T-helper 1 cell treated with Interleukin-12 subunit alpha and Interleukin-12 subunit beta and Interleukin-4 antibody, amounts not matched to agents 30 ng/mL and 1 ng/mL, for 36 hours (primary cell): ENCODE results near the gene PRUNE1. TPM values are rescaled to one million over a fixed set of nuclear protein-coding genes. Genes with fewer than 3 reads are reported as not detected.

ENCODE experiments used
- intact Hi-C: fragments of 100-400 bp; cut with micrococcal nuclease; formaldehyde crosslinking; loops from one replicate; pipeline ENCODE4 v1.15.1; 2024
- total RNA-seq: library from RNA; stranded (reverse); gene quantifications from 2 replicates; pipeline ENCODE4 v1.2.3, GENCODE V29; 2022

The PRUNE1 gene
- 17.5 and 17.7 TPM in 2 replicates for total RNA-seq

DNA sequence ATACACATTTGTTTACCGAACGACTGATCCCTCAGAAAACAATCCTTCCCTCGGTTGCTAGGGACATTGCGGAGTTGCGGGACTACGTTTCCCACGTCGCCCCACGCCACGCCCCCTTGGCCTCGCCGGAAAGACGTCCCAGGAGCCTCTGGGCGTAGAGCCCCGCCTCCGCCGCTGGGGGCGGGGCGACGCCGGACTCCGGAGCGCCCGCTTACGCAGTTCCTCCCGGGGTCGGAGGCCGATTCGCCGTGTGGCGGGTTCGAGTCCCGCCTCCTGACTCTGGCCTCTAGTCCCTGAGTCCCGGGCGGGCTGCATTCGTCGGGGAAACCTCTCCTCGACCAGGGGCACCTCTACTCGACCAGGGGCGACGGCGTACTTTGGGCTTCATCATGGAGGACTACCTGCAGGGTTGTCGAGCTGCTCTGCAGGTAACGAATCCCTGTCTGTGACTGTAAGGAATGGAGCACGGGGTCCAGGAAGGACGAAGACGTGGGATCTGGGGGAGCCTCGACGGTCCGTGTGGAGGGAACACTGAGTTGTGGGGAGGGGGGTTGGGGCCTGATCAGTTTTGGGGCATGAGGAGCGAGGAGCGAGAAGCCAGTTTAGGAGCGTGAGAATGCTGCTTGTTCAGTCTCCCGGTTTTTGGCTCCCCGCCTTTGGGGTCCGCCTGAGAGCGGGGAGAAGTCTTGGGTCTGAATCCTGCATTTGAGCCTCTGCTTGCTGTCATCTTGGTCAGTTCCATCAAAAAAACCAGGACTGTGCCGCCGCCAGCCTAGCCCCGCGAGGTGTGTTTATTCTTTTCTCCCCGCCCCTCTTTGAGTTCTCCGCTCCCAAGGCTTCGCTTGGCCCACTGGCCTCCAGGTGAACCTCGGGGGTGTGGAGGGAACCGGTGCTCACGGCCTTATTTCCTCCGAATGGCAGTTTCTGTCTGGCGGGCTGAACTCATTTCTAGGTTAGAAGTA is at the start of gene PRUNE1:
Gene PRUNE1 (plus strand): TSS at position 206 of the 962 bp plus-strand sequence. CDS start 184 bp downstream, at position 390.
- intact Hi-C loops = loop anchor here (1.0 to 5.0 kb wide), 20 partner anchors 33 to 1080 kb away; partner anchors contain the start of genes ARNT, CDC42SE1, ENSA and GABPB2

GRCh38 chr1:150960646-150961045 is 47.6 kb upstream of the PRUNE1 start:
- intact Hi-C loops = no loop called here

GRCh38 chr1:150961756-150962155 is 46.5 kb upstream of the PRUNE1 start:
- intact Hi-C loops = no loop called here

- intact Hi-C loops = no loop called here
These were observed 44.7 kb upstream of the PRUNE1 start for GRCh38 chr1:150963321-150964163.

DNA sequence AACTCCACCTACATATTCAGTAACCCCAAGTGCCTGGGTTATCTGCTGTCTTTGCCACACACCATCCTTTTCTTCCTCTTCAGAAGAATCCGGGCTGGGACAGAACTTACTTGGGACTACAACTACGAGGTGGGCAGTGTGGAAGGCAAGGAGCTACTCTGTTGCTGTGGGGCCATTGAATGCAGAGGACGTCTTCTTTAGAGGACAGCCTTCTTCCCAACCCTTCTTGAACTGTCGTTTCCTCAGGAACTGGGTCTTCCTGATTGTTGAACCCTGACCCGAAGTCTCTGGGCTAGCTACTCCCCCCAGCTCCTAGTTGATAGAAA is 44.1 kb upstream of the PRUNE1 start:
- intact Hi-C loops = no loop called here

- intact Hi-C loops = no loop called here
These were observed 42.6 kb upstream of the PRUNE1 start for GRCh38 chr1:150965605-150966004.

GRCh38 chr1:150966011-150966410 is 42.2 kb upstream of the PRUNE1 start:
- intact Hi-C loops = no loop called here

GRCh38 chr1:150967936-150968335 is 40.3 kb upstream of the PRUNE1 start:
- intact Hi-C loops = no loop called here

DNA sequence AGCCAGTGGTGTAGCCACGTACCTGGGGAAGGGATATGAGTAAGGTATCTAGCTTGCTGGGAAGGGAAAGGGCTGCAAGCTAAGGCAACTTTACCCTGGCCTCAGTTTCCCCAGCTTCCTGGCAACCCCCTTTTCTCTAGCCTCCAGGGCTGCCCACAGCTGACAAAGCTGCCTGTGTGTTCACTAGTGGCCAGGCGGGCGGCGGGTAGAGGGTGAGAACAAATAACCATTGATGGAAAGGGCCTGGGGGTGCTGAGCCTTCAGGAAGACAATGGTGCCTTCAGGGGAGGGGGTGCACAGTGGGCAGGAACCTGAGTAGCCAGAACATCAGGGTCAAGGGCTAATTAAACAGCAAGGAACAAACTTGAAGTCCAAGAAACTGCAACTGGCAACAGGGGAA is 39.8 kb upstream of the PRUNE1 start:
- intact Hi-C loops = no loop called here

DNA sequence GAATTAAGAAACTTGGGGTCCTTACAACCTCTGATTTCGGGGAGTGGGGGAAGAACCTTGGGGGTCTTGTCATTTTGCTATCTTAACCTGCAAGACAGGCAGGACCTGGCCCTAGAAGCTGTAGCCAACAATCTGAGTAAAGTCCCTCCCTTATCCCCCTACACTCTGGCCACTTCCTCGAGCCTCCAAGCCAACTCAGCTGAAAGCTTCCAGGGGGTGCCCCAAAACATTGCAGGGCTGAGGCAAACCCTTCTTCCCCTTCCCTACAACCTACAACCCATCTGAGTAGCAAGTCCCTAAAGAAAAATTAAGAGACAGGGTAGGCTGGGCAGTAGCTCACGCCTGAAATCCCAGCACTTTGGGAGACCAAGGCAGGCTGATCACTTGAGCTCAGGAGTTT is 38.6 kb upstream of the PRUNE1 start:
- intact Hi-C loops = no loop called here

- intact Hi-C loops = no loop called here
These were observed 37.3 kb upstream of the PRUNE1 start for GRCh38 chr1:150970808-150971582.

- intact Hi-C loops = no loop called here
These were observed 36.4 kb upstream of the PRUNE1 start for GRCh38 chr1:150971583-150972416.

DNA sequence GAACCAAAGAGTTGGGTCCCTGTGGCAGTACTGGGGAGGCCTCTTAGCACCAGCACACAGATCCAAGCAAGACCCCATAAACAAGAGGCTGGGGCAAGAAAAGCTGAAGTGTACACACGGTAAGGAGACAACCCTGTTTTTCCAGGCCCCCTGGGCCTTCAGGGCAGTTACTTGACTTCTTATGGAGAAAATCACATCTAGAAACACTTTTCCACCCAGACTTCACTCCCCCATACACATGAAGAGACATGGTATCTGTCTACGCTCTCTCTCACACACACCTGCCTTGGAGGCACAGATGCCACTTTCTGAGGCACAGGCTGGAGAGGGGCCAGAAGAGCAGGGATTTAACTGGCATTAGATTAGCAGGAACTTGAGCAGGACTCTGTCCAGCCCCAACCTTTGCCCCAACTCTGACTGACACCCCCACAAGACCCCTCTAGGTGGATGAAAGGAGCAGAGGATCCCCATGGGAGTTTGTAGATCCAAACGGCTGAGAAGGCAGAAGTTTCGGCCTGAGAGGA is 35.8 kb upstream of the PRUNE1 start:
- intact Hi-C loops = no loop called here

- intact Hi-C loops = no loop called here
These were observed 34.9 kb upstream of the PRUNE1 start for GRCh38 chr1:150973258-150973835.

- intact Hi-C loops = loop anchor here (1.0 kb wide), 2 partner anchors 48 to 487 kb away; partner anchors contain the start of genes SETDB1 and TARS2
These were observed 34.2 kb upstream of the PRUNE1 start for GRCh38 chr1:150973836-150974579.

DNA sequence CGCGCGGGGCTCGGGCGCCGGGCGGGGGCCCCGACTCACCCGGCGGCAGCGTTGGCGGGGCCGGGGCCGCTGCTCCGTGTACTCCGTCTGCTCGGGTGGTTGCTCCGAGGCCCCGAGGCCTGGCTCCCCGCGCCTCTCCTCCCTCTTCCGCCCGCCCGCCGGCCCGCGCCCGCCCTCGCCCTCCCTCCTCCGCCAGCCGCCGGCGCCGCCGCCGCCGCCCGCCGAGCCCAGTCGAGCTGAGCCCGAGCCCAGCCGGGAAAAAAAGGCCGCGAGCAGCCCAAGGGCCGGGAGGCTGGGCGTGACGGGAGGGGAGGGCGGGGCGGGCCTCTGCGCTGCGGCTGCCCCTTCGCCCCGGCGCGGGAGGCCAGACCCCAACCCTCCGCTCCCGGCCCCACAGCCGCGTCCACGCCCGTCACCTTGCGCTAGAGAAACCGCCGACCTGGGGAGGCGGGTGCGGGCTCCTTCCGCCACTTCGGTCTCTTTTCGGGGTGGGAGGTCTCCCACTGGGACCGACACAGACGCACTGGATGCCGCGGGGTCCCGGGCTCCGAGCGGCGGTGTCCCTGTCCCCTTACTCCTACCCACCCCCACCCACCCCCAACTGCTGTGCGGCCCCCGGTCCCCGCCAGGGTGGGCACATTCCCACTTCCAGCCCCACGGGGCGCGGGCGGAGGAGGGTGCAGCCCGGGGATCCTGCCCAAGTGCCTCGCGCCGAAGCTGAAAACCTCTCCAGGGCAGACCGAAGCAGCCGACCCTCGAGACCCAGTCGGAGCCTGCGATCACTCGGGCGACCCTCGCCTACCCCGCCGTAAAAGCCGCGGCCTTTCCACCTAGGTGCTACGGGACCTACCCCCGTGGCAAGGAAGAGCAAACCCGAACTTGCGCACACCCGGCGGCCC is 33.4 kb upstream of the PRUNE1 start, which contains the start of gene CERS2:
Gene CERS2 (minus strand): TSS at position 256 of the 899 bp plus-strand sequence. CDS start 5,745 bp downstream, outside the sequence.
- intact Hi-C loops = loop anchor here (1.0 to 5.0 kb wide), 4 partner anchors 33 to 718 kb away; partner anchors contain the start of genes CA14, PRUNE1, SETDB1 and TARS2

GRCh38 chr1:150976401-150976821 is 31.8 kb upstream of the PRUNE1 start:
- intact Hi-C loops = loop anchor here (5.0 kb wide), 1 partner anchor 719 kb away; the partner anchor contains the start of gene CA14
